Activated CD8-positive, alpha-beta memory T cell treated with anti-CD3 and anti-CD28 coated beads, Interleukin-2, amount 50 U/mL, for 4 hours (primary cell): ENCODE measurements around the gene PES1.
"Not testable (repeated sequence)": the region's sequence is repeated elsewhere in the genome, so short reads cannot be mapped to it uniquely, and the experiment has no call there.

ENCODE experiments used
- DNase-seq: peaks from one replicate; pipeline ENCODE4 v3.0.0-alpha.2; 2020

The PES1 gene

GRCh38 chr22:30591588-30592359 lies at the start of gene PES1:
Gene PES1, minus strand, starts transcription at chr22:30591910. Its CDS starts 77 bp downstream, at chr22:30591833.
- DNase-seq = peak; percentile 93

DNA sequence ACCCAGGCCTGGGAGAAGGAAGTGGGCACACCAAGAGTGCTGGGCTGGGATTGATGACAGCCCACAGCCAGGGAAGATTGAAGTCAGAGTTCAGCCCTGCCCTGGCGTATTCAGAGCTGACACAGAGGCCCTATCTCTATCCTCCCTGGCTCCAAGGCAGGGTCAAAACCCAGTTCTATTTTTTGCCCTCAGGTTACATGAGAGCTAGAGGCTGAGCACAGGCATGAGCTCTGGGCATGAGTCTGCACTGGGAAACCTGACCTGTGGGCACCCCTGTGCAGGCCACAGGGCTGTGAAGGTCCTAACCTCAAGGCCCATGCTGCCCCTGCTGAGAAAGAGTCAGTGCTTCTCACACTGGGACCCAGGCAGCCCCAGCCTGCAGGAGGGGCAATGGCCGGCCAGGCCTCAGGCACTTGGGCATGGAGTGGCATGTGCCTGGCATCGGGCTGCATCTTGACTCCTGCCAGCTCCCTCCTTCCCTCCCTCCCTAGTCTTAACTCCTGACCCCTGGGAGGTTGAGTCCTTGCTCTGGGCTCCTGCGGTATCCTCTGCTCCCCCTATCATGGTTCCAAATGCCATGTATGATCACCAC lies 49.2 kb upstream of the PES1 start:
- no peak for DNase-seq

DNA sequence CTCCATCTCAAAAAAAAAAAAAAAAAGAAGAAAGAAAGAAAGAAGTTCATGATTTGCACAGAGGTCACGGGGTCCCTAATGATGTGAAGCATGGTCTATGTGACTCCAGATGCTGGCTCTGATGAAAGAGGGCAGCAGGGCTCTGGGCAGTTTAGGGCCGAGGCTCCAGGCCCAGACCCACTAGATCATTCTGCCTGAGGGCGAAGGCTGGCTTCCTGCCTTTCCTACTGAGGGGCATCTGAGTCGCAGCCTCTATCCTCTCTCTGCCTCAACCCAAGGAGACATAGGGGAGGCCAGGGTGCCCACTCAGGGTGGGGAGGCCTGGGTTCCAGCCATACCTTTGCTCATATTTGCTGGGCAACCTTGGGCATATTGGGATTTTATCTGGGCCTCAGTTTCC lies 48.7 kb upstream of the PES1 start:
- DNase-seq = no peak

DNA sequence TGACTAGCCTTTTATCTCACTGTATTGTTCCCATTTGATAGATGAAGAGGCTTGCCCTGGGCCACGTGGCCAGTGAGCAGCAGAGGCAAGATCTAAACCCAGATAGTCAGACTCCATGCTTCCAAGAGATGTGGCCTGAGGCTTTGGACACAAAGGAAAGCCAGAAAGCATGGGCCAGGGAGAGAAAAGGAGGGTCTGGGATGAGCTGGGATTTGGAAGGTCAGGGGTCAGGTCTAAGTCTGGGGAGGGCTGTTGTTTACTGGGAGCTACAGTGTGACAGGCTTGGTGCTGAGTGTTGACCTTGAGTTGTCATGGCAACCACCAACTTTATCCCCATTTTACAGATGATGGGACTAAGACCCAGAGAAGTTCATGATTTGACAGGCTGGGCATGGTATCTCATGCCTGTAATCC lies 46.0 kb upstream of the PES1 start:
- no peak for DNase-seq

GRCh38 chr22:30636226-30637077 lies 44.7 kb upstream of the PES1 start:
- peak; percentile 28 for DNase-seq

DNA sequence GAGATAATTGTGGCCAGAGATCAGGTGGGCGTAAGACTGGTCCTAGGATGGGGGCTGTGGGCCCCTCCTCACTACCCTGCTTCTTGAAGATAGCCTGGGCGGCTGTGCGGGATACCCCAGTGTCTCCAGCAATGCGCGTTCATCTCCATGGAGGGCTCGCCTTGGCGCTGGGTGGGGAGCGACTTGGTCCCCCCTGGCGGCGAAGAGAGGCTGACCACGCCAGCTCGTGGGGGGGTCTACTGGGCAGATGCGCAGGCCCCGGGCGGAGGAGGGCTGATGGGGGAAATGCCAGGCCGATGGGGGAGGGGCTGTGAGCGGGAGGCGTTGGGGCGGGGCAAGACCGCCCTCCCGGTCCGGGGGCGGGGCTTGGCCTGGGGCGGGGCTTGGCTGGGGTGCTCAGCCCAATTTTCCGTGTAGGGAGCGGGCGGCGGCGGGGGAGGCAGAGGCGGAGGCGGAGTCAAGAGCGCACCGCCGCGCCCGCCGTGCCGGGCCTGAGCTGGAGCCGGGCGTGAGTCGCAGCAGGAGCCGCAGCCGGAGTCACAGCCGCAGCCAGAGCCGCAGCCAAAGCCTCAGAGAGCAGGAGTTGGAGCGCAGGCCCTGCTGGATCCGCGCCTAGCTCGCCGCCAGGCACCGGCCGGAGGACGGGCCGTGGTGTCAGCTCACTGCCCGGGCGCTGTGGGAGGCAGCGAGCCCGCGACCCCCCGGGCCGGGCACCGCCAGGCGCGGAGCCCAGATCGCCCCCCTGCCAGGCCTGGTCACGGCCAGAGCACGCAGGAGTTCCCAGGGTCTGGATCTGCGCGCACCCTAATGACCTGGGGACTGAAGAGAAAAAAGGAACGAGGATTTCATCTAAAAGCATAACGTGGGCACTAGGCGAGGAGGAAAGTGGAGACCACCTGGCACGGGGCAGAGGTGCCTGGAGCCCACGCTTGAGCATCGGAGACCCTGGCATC lies 43.8 kb upstream of the PES1 start, which contains the start of gene SLC35E4:
TSS of gene SLC35E4 (plus strand) at position 509 of the 953 bp plus-strand sequence. CDS start 670 bp downstream, outside the sequence.
- peak; percentile 98 for DNase-seq

- DNase-seq = peak; percentile 93
Observed at GRCh38 chr22:30634471-30635233, 42.9 kb upstream of the PES1 start.

DNA sequence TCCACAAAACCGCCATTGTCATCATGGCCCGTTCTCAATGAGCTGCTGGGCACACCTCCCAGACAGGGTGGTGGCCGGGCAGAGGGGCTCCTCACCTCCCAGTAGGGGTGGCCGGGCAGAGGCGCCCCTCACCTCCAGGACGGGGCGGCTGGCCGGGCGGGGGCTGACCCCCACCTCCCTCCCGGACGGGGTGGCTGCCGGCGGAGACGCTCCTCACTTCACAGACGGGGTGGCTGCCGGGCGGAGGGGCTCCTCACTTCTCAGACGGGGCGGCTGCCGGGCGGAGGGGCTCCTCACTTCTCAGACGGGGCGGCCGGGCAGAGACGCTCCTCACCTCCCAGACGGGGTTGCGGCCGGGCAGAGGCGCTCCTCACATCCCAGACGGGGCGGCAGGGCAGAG lies 39.8 kb upstream of the PES1 start:
- DNase-seq = not testable (repeated sequence)

- DNase-seq = no peak
Observed at GRCh38 chr22:30628491-30628890, 36.8 kb upstream of the PES1 start.

DNA sequence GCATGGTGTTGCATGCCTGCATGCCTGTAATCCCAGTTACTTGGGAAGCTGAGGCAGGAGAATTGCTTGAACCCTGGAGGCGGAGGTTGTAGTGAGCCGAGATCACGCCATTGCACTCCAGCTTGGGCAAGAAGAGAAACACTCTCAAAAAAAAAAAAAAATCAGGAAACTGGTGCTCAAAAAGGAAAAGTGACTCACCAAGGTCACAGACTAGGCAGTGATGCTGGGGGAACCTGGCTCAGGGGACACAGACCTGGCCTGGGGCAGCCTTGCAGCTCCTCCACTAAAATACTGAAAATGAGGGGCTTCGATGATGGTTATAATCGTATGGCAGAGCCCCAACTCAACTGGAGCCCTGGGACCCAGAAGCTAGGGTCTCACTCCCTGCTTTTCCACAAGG lies 35.8 kb upstream of the PES1 start:
- DNase-seq = no peak

GRCh38 chr22:30626413-30626812 lies 34.7 kb upstream of the PES1 start:
- DNase-seq = no peak

DNA sequence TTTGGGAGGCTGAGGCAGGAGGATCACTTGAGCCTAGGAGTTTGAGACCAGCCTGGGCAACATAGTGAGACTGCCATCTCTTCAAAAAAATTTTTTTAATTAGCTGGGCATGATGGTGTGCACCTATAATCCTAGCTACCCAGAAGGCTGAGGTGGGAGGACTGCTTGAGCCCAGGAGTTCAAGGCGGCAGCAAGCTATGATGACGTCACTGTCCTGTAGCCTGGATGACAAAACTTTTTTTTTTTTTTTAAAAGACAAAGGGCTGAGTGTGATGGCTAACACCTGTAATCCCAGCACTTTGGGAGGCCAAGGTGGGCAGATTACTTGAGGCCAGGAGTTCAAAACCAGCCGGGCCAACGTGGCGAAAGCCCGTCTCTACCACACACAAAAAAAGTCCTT lies 28.2 kb upstream of the PES1 start:
- not testable (repeated sequence) for DNase-seq

- DNase-seq = no peak
Observed at GRCh38 chr22:30617819-30618218, 26.1 kb upstream of the PES1 start.

GRCh38 chr22:30615543-30615954 lies 23.8 kb upstream of the PES1 start:
- no peak for DNase-seq

DNA sequence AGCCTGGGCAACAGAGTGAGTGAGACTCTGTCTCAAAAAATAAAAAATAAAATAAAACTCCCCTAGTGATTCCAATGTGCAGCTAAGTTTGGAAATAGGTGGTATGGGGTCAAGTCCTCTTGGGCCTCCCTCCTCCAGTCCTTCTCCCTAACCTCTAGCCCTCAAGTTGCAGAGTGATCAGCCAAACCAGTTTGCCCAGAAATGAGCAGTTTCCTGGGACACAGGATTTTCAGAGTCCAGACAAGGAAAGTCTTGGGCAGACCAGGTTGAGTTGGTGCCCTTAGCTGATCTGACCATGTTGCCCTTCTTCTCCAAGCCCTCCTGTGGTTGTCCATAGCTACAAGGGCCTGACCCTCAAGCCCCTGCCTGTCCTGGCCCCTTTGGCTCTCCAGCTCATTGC lies 23.2 kb upstream of the PES1 start:
- no peak for DNase-seq

- no peak for DNase-seq
Observed at GRCh38 chr22:30614268-30614667, 22.6 kb upstream of the PES1 start.

- no peak for DNase-seq
Observed at GRCh38 chr22:30612789-30613188, 21.1 kb upstream of the PES1 start.

GRCh38 chr22:30611197-30611596 lies 19.5 kb upstream of the PES1 start:
- DNase-seq = no peak

DNA sequence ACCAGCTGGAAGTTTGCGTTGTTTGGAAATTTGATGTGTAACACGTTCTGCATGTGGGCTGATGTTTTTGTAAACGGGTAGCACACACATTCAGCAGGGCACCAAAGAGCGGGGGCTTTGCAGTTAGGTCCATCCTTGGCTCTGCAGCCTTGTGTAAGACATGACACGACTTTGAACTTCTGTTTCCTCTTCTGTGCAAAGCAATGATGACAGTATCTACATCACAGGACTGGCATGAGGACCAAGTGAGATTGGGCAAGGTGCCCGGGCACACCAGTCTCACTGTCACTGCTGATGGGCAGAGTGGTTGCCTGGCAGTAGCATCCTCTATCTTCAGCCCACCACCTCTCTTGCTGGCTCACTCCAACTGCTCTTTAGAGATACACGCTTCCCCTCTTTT lies 18.6 kb upstream of the PES1 start:
- no peak for DNase-seq

- no peak for DNase-seq
Observed at GRCh38 chr22:30609260-30610185, 17.8 kb upstream of the PES1 start.
